NCI-H345 (cell line): Measurements from ENCODE around the gene FGF22.
A peak's percentile ranks its signal among the peaks of the same experiment; 100 is the strongest.
"Not testable (repeated sequence)": the region's sequence is repeated elsewhere in the genome, so short reads cannot be mapped to it uniquely, and the experiment has no call there.

Experiments used
- DNase-seq: peaks from one replicate; lab custom pipeline; 2025; lab: John Stamatoyannopoulos, UW

Gene FGF22

GRCh38 chr19:607301-608154, 32.2 kb upstream of the FGF22 start:
- DNase-seq, result no peak

DNA sequence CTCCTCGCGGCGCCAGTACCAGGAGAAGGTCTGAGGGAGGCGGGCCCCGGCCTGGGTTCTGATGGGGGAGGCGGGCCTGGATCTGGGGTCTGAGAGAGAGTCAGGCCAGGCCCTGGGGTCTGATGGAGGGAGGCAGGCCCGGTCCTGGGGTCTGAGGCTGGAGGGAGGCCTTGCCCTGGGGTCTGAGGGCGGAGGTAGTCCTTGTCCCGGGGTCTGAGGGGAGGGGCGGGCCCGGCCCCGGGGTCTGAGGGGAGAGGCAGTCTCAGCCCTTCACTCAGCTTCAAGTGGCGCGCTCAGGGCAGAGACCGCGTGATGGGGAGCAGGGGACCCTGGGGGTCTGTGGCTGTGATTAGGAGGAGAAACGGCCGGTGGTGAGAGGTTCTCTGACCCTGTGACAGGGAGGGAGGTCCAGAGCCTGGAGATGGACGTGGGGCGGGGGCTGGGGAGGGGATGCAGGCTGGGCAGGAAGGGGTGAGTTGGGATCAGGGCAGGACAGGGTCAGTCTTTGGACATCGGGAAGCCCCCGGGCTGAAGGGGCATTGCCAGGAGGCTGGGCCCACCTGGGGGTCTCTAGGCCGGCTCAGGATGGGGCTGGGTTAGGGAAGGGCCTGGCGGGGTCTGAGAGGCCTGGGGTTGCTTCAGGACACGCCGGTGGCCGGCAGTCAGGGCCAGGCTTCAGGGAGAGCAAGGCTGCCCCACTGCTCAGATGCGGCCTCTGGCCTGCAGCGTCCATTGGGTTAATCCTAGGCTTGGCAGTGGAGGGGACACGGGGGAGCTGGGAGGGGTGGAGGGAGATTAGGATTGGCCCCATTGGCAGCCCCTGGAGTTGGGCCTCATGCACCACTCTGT, 31.3 kb upstream of the FGF22 start:
- no peak for DNase-seq

- peak; percentile 24 for DNase-seq
These were observed 30.7 kb upstream of the FGF22 start for GRCh38 chr19:609004-609346.

DNA sequence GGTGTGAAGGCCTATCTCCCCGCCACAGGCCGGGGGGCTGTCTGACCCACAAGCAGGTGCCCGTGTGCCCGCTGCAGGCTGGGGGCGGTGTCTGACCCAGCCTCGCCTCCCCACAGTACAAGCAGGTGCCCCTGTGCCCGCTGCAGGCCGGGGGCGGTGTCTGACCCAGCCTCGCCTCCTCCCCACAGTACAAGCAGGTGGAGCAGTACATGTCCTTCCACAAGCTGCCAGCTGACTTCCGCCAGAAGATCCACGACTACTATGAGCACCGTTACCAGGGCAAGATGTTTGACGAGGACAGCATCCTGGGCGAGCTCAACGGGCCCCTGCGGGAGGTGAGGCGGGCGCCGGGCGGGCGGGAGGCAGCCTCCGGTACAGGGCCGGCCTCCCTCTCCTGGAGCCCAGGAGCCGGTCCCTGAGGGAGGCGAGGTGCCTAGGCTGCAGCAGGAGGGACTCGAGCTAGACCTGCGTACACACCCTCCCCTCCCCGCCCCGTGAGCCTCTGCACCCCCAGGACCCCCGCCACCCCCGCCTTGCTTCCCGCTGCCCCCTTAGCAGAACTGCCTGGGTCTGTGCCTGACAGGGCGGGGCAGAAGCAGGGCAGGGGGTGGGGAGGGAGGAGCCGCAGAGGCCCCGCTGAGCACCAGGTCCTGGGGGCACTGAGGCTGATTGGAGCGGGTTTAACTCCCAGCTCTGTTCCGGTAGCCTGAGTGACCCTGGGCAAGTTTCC, 29.4 kb upstream of the FGF22 start:
- DNase-seq, result no peak

- no peak for DNase-seq
These were observed 28.7 kb upstream of the FGF22 start for GRCh38 chr19:610801-611480.

GRCh38 chr19:611481-611868, 28.2 kb upstream of the FGF22 start:
- DNase-seq, result no peak

DNA sequence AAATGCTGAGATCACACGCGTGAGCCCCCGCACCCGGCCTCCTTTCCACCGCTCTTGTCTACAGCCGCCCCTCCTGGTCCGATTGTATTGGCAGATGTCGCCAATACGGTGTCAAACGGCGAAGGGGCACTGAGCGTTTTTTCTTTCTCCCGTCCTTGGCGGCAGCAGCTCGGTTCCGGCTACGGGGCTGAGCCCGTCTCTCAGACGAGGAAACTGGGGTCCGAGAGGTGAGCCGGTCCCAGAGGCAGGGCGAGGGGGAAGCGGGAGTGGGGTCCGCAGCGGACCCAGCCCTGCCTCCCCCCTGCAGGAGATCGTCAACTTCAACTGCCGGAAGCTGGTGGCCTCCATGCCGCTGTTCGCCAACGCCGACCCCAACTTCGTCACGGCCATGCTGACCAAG, 26.7 kb upstream of the FGF22 start:
- no peak for DNase-seq

DNA sequence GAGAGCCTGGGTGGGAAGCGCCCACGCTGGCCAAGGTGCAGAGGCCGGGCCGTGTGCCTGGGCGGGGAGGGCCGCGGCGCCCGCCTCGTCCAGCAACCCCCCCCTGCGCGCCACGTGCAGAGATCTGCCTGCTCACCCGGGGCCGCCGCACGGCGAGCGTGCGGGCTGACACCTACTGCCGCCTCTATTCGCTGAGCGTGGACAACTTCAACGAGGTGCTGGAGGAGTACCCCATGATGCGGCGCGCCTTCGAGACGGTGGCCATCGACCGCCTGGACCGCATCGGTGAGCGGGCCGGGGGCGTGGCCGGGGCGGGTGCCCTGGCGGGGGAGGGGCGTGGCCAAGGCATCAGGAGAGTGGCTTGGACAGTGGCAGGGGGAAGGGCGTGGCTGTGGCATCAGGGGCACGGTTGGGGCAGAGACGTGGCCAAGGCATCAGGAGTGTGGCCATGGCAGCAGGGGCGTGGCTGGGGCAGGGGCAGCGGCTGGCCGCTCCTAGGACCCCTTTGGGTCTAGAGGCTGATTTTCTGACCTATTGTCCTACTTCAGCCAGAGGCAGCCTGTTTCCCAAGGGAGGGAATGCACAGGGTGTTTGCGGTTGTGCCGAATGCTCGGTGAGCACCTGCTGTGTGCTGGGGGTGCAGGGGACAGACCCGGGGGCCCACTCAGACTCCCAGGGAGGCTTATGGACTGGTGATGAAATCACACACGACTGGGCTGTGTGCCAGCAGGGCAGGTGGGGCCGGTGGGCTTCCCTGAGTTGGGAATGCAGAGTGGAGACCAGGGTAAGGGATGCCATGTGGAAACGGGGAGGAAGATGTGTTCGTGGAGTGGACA, 25.7 kb upstream of the FGF22 start:
- DNase-seq, result no peak

GRCh38 chr19:615619-616018, 24.1 kb upstream of the FGF22 start:
- DNase-seq, result no peak

- no peak for DNase-seq
These were observed 23.5 kb upstream of the FGF22 start for GRCh38 chr19:616062-616700.

- peak; percentile 23 for DNase-seq
These were observed 22.7 kb upstream of the FGF22 start for GRCh38 chr19:616747-617526.

DNA sequence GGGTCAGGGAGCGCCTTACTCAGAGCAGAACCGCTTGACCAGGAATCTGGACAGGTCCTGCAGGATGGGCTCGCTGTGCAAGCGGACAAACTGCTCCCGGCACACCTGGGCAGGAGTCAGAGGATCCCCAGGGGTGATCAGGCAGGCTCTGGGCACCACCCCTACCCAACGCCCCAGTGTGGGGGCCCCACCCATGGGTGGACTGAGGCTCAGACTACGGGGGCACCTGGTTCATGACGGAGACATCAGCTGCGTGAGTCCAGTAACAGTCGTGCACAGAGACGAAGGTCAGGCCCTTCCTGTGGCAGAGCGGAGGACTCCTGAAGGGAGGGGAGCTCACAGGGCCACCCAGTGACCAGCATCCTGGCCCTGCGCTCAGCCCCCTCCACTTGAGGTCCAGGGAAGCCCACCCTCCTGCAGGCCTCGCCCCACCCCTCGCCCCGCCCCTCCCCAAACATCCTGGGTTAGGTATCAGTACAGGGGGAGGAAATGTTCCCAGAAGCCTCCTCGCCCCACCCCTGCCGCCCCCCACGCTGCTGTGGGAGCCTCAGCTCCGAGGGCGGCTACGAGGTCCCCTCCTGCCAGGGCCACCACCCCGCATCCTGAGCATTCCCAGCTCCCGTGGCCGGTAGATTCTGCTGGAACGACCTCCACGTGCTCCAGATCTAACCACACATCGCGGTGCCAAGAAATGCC, 22.0 kb upstream of the FGF22 start:
- no peak for DNase-seq

- no peak for DNase-seq
These were observed 21.4 kb upstream of the FGF22 start for GRCh38 chr19:618247-618619.

DNA sequence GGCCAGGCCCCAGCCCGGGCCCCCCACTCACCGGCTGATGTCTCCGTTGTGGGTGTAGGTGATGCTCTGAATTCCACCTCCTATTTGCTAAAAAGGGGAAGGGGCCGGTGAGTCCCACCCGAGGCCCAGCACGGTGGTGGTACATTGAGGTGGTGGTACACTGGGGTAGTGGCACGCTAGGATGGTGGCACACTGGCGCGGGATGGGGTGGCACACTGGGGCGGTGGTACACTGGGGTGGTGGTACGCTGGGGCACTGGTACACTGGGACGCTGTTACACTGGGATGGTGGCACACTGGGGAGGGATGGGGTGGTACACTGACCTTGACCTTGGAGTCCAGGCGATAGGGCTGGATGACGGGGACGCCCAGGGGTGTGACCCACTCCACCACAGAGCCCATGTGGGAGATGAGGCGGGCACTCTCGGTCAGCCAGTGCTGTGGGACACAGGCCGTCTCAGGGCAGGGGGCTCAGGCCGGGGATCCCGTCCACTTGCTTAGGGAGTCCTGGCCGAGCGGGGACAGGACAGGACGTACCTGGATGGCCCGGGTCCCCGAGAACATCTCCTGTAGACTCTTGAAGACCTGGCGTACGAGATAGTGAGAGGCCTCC, 20.9 kb upstream of the FGF22 start:
- DNase-seq, result no peak

GRCh38 chr19:619286-620002, 20.2 kb upstream of the FGF22 start:
- DNase-seq, result no peak

DNA sequence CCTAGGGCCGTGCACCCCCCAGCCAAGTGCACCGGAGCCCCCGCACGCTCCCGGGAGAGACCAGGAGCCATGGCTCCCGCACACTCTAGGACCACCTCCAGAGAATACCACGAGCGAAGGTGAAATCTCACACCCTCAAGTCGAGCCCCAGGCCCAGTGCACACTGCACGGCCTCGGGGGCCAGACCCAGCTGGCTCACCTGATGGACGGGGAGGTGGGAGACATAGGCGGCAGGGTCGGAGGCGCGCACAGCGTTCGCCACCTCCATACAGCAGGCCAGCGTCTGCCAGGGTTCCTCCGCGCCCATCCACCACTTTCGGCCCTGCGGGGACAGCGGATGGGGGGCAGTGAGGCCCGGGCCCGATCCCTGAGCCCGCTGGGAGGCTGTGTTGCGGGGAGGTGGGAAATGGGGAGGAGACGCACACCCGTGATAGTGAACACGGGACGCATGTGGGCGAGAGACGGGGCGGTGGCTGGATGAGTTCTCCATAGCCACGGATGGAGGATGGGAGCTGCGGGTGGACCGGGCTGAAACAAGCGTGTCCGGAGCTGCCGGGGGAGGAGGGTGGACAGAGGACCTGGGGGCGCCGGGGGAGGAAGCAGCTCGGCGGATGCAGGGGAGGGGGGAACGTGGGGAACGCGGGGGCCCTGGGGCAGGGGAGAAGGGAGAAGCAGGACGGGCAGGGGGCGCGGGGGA, 19.4 kb upstream of the FGF22 start:
- no peak for DNase-seq

GRCh38 chr19:621191-621590, 18.5 kb upstream of the FGF22 start:
- not testable (repeated sequence) for DNase-seq

- no peak for DNase-seq
These were observed 17.9 kb upstream of the FGF22 start for GRCh38 chr19:621819-622218.
